Effector CD4-positive, alpha-beta T cell (primary cell): ENCODE measurements around the gene FAAH2.
"Not testable (repeated sequence)": the region's sequence is repeated elsewhere in the genome, so short reads cannot be mapped to it uniquely, and the experiment has no call there.

Experiments used
- DNase-seq: peaks from one replicate; pipeline ENCODE4 v3.0.0-alpha.2; 2020

Gene FAAH2

GRCh38 chrX:57394162-57394561 is 107.7 kb downstream of the FAAH2 start:
- DNase-seq, result not testable (repeated sequence)

GRCh38 chrX:57403191-57403590 is 116.7 kb downstream of the FAAH2 start:
- DNase-seq, result not testable (repeated sequence)

GRCh38 chrX:57406149-57406548 is 119.6 kb downstream of the FAAH2 start:
- no peak for DNase-seq

- no peak for DNase-seq
Measured at GRCh38 chrX:57417827-57418226, 131.3 kb downstream of the FAAH2 start.

GRCh38 chrX:57422289-57422688 is 135.8 kb downstream of the FAAH2 start:
- no peak for DNase-seq

- DNase-seq, result no peak
Measured at GRCh38 chrX:57422790-57423189, 136.3 kb downstream of the FAAH2 start.

- no peak for DNase-seq
Measured at GRCh38 chrX:57445076-57445475, 158.6 kb downstream of the FAAH2 start.

- no peak for DNase-seq
Measured at GRCh38 chrX:57445832-57446231, 159.3 kb downstream of the FAAH2 start.

- DNase-seq, result no peak
Measured at GRCh38 chrX:57447856-57448255, 161.3 kb downstream of the FAAH2 start.

- DNase-seq, result no peak
Measured at GRCh38 chrX:57451426-57452020, 165.0 kb downstream of the FAAH2 start.

GRCh38 chrX:57453901-57454300 is 167.4 kb downstream of the FAAH2 start:
- DNase-seq, result no peak

- DNase-seq, result no peak
Measured at GRCh38 chrX:57481514-57481913, 195.0 kb downstream of the FAAH2 start.

GRCh38 chrX:57516491-57516890 is 230.0 kb downstream of the FAAH2 start:
- DNase-seq, result no peak

GRCh38 chrX:57519578-57520118 is 233.1 kb downstream of the FAAH2 start:
- no peak for DNase-seq

- no peak for DNase-seq
Measured at GRCh38 chrX:57528670-57529255, 242.3 kb downstream of the FAAH2 start.
